GM21619 (cell line): ENCODE results near the gene AMELY.
"Not testable (repeated sequence)": the region's sequence is repeated elsewhere in the genome, so short reads cannot be mapped to it uniquely, and the experiment has no call there.

Source experiments
- ATAC-seq: cut with Tn5 transposase; IDR thresholded peaks from one replicate; pipeline ENCODE4 v1.9.1; 2021; ENCODE audit not compliant: unreplicated experiment

AMELY gene

GRCh38 chrY:6911253-6911881 lies at the start of gene AMELY:
Gene AMELY, minus strand, starts transcription at chrY:6911752. Its CDS starts 39,144 bp downstream, at chrY:6872608.
- ATAC-seq: no peak

- ATAC-seq: no peak
These were observed 38.4 kb upstream of the AMELY start for GRCh38 chrY:6949947-6950346.

GRCh38 chrY:6948378-6948777 lies 36.8 kb upstream of the AMELY start:
- no peak for ATAC-seq

GRCh38 chrY:6947695-6948094 lies 36.1 kb upstream of the AMELY start:
- no peak for ATAC-seq

- ATAC-seq: no peak
These were observed 23.9 kb upstream of the AMELY start for GRCh38 chrY:6935497-6935896.

- no peak for ATAC-seq
These were observed 20.3 kb upstream of the AMELY start for GRCh38 chrY:6931779-6932396.

- ATAC-seq: no peak
These were observed 17.7 kb upstream of the AMELY start for GRCh38 chrY:6929237-6929636.

- no peak for ATAC-seq
These were observed 16.7 kb upstream of the AMELY start for GRCh38 chrY:6928265-6928664.

GRCh38 chrY:6921061-6921460 lies 9.5 kb upstream of the AMELY start:
- ATAC-seq: no peak

GRCh38 chrY:6913362-6913761 lies 1.8 kb upstream of the AMELY start:
- no peak for ATAC-seq

GRCh38 chrY:6910372-6911252 lies 940 bp downstream of the AMELY start, which contains the start of gene TBL1Y:
Gene TBL1Y, plus strand, starts transcription at chrY:6910697. Its CDS starts 114,388 bp downstream, at chrY:7025085.
- no peak for ATAC-seq

GRCh38 chrY:6909856-6910255 lies 1.7 kb downstream of the AMELY start:
- no peak for ATAC-seq

- ATAC-seq: no peak
These were observed 2.4 kb downstream of the AMELY start for GRCh38 chrY:6909118-6909521.

GRCh38 chrY:6908021-6908420 lies 3.5 kb downstream of the AMELY start:
- not testable (repeated sequence) for ATAC-seq

- no peak for ATAC-seq
These were observed 4.0 kb downstream of the AMELY start for GRCh38 chrY:6907591-6907990.

GRCh38 chrY:6902116-6902515 lies 9.4 kb downstream of the AMELY start:
- ATAC-seq: not testable (repeated sequence)

GRCh38 chrY:6895236-6895635 lies 16.3 kb downstream of the AMELY start:
- ATAC-seq: no peak

- ATAC-seq: no peak
These were observed 17.1 kb downstream of the AMELY start for GRCh38 chrY:6894496-6894895.

GRCh38 chrY:6849384-6849783 lies 62.2 kb downstream of the AMELY start:
- ATAC-seq: no peak

- ATAC-seq: not testable (repeated sequence)
These were observed 68.9 kb downstream of the AMELY start for GRCh38 chrY:6842650-6843049.
